Sigmoid colon (tissue), 7 donors: ENCODE data around the gene FGFR2. TPM values are rescaled to one million over a fixed set of nuclear protein-coding genes. Genes with fewer than 3 reads are reported as not detected.

ENCODE experiments used
- DNase-seq: peaks from one replicate; pipeline ENCODE4 v3.0.0-alpha.2; 2019
- H3K27ac ChIP-seq, 4 donors: fragments of 200-600 bp; sonication (generic); one replicate each; pipeline ENCODE4 v1.5.1; 2016 to 2019; ENCODE audit warnings: mild to moderate bottlenecking in 1 of 4
- H3K27me3 ChIP-seq, 3 donors: fragments of 200-600 bp; sonication (generic); one replicate each; pipeline ENCODE4 v1.5.1; 2019; ENCODE audit warnings: mild to moderate bottlenecking in 1 of 3
- H3K36me3 ChIP-seq, 4 donors: fragments of 200-600 bp; sonication (generic); one replicate each; pipeline ENCODE4 v1.5.1; 2016 to 2019
- H3K4me1 ChIP-seq, 4 donors: fragments of 200-600 bp; sonication (generic); one replicate each; pipeline ENCODE4 v1.5.1; 2017 to 2019
- H3K4me3 ChIP-seq, 4 donors: fragments of 200-600 bp; sonication (generic); one replicate each; pipeline ENCODE4 v1.5.1; 2017 to 2019; ENCODE audit warnings: mild to moderate bottlenecking in 2 of 4, moderate library complexity in 1 of 4
- H3K9me3 ChIP-seq, 4 donors: fragments of 200-600 bp in 3 of 4; sonication (generic) in 3 of 4; one replicate each; pipeline versions ENCODE4 v1.5.1 to v1.6.1; 2013 to 2019
- EP300 ChIP-seq, 4 donors: sonication (generic); formaldehyde crosslinking; IDR thresholded peaks; one replicate each; pipeline ENCODE4 v1.6.1; 2017; ENCODE audit warnings: antibody characterized with exemption in 4 of 4
- POLR2A ChIP-seq, 2 donors: fragments of 450-650 bp; IDR thresholded peaks; one replicate each; pipeline ENCODE4 v1.6.1; 2016; ENCODE audit warnings: antibody characterized with exemption in 2 of 2, mild to moderate bottlenecking in 2 of 2, moderate library complexity in 2 of 2
- POLR2AphosphoS5 ChIP-seq, 4 donors: sonication (generic); formaldehyde crosslinking; IDR thresholded peaks; one replicate each; pipeline ENCODE4 v1.6.1; 2017; ENCODE audit warnings: antibody characterized with exemption in 4 of 4
- WGBS, 2 donors: extraction: QIAGEN DNeasy Blood & Tissue Kit; methylation state at CpG; one replicate each; pipeline ENCODE4 v1.1.7; 2013; 5-methylcytosine and 5-hydroxymethylcytosine counted together
- intact Hi-C: fragments of 100-400 bp; cut with DNase I; formaldehyde crosslinking; loops from one replicate; pipeline ENCODE4 v1.15.1; 2023
- polyA plus RNA-seq, 3 donors: library from polyadenylated mRNA; stranded (reverse); fragments of 200-250 nt; gene quantifications; one replicate each; pipeline ENCODE4 v1.2.3, GENCODE V29; 2013
- total RNA-seq, 4 donors: library from RNA; depleted of rRNA; stranded (reverse); fragments of >200 nt; gene quantifications; one replicate each; pipeline ENCODE4 v1.1.0, GENCODE V29; 2016
- TF ChIP-seq, protein P1 (sequence below), 4 experiments: fragments of 450-650 bp in 3 of 4; fragments of 200-600 bp in 1 of 4; IDR thresholded peaks; one replicate each; pipeline ENCODE4 v1.5.1; 2016 to 2019; ENCODE audit warnings: antibody characterized with exemption in 4 of 4, mild to moderate bottlenecking in 3 of 4, moderate library complexity in 2 of 4
- donor health status: healthy with polysubstance abuse.
- donor health status: Bipolar disorder and iron deficiency.
- donor health status: healthy.

Gene FGFR2
- total and polyA plus RNA-seq, 7 donors: 5.1 to 143 (median 71.5) TPM

DNA sequence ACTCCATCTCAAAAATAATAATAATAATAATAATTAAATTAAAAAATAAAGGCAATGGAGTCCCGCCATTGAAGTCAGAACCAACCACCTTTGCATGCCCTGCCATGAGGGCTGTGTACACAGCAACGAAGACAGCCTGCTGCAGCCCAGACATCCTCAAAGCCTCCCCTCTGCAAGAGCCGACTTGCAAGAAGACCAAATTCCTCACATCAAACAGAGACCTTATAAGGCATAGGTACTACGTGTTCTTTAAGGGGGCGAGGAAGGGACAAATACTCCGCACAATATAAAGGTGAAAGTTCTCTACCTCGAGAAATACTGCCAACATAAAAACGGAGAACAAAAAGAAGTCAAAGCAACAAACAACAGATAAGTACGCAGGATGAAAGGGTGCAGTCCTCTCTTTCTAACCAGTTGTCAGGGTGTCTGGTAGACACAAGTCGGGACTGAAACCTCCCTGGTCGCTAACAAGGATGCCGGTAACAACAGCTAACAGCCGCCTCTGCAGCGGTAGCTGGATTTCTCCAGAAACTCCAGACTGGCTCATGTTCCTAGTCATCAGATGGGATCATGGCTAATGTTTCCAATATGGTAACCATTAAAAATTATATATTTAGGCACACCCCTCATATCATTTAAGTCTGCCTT is 23.6 kb downstream of the FGFR2 start:
- DNase-seq: no peak
- Histone ChIP-seq H3K9me3 (no peaks in the 10 kb centered on the region), H3K4me3 (peak overlapping the region in 1 of 4 donors; percentile 9), H3K27ac (peak overlapping the region; percentile 64 to 78 (median 74)), H3K27me3 (no peaks in the 10 kb centered on the region), H3K4me1 (peaks cover 0 to 90% (median 73%) of the 10 kb centered on the region in 4 donors), H3K36me3 (no peaks in the 10 kb centered on the region)
- WGBS, 2 donors: 91 to 94% methylated on average over 14 of the region's 14 CpGs
- TF ChIP-seq POLR2A (IDR thresholded peaks at IDR 0.05) (no peak), POLR2AphosphoS5 (IDR thresholded peaks at IDR 0.05) (peak in 2 of 4 donors; percentile 6 to 22), EP300 (IDR thresholded peaks at IDR 0.05) (peak in 1 of 4 donors; percentile 46)
- TF ChIP-seq, protein P1, sequence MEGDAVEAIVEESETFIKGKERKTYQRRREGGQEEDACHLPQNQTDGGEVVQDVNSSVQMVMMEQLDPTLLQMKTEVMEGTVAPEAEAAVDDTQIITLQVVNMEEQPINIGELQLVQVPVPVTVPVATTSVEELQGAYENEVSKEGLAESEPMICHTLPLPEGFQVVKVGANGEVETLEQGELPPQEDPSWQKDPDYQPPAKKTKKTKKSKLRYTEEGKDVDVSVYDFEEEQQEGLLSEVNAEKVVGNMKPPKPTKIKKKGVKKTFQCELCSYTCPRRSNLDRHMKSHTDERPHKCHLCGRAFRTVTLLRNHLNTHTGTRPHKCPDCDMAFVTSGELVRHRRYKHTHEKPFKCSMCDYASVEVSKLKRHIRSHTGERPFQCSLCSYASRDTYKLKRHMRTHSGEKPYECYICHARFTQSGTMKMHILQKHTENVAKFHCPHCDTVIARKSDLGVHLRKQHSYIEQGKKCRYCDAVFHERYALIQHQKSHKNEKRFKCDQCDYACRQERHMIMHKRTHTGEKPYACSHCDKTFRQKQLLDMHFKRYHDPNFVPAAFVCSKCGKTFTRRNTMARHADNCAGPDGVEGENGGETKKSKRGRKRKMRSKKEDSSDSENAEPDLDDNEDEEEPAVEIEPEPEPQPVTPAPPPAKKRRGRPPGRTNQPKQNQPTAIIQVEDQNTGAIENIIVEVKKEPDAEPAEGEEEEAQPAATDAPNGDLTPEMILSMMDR (IDR thresholded peaks at IDR 0.05): no peak
- intact Hi-C loops: no loop called here

DNA sequence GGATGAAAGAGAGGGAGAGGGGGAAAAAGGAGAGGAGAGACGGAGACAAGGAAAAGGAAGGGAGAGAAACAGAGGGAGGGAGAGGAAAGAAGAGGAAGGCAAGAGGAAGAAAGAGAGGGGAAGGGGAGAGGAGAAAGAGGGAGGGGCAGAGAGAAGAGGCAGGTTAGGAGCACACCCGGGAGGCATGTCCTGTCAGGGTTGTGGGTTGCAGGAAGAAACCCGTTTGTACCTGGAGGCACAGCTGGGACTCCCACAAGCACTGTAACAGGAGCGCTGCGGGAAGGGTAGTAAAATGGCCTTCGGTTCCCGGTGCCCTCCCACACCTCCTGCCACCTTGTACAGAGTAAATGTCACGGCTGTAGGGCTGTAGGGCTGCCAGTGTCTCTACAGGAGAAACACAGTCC is 24.7 kb downstream of the FGFR2 start:
- H3K9me3 ChIP-seq: no peaks in the 10 kb centered on the region
- no peaks in the 10 kb centered on the region for H3K27me3 ChIP-seq
- peak overlapping the region; percentile 64 to 78 (median 74) for H3K27ac ChIP-seq
- no peak for TF ChIP-seq EP300 (IDR thresholded peaks at IDR 0.05)
- no peak for TF ChIP-seq POLR2AphosphoS5 (IDR thresholded peaks at IDR 0.05)
- TF ChIP-seq POLR2A (IDR thresholded peaks at IDR 0.05): no peak
- DNase-seq: no peak
- H3K4me3 ChIP-seq: peak overlapping the region in 1 of 4 donors; percentile 15
- intact Hi-C loops: no loop called here
- peaks cover 0 to 82% (median 64%) of the 10 kb centered on the region in 4 donors for H3K4me1 ChIP-seq
- 63 to 67% methylated on average over 8 of the region's 8 CpGs for WGBS, 2 donors
- H3K36me3 ChIP-seq: no peaks in the 10 kb centered on the region

DNA sequence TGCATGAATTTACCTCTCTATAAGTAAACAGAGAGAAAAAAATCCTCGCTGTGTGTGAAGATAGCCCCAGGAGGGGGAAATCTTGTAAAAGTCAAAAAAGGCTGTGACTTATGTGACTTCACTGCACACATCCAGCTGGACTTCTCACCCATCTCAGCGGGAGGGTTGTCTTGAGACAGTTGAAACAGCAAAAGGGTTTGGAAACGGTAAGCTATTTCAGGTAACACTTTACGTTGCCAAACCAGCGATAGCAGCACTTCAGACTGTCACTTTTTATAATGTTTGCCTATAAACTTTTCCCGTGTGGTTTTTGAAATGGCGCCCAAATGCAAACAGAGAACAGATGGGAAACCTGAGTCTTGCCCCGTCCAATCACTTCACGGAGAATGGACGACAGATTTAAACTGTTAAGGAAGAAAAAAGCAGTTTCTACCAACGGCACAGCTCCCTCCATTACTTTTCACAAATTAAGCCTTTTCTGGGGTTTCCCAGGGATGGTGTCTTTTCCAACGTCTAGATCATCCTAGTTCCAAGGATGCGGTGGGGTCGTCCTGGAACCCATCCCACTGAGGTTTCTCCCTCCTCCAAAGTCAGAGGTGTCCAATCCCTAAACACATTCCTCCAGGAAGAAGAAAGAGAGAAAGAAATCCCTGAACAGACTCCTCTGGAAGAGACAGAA is 25.2 kb downstream of the FGFR2 start:
- intact Hi-C loops: no loop called here
- Histone ChIP-seq H3K4me3 (peak overlapping the region in 2 of 4 donors; percentile 15 to 17), H3K27ac (peak overlapping the region; percentile 64 to 78 (median 74)), H3K4me1 (peaks cover 0 to 82% (median 64%) of the 10 kb centered on the region in 4 donors), H3K9me3 (no peaks in the 10 kb centered on the region), H3K36me3 (no peaks in the 10 kb centered on the region), H3K27me3 (no peaks in the 10 kb centered on the region)
- WGBS, 2 donors: 10 to 56% methylated on average over 14 of the region's 14 CpGs
- DNase-seq: no peak
- peak; percentile 60 to 70 (median 66) for TF ChIP-seq POLR2AphosphoS5 (IDR thresholded peaks at IDR 0.05)
- TF ChIP-seq, protein P1 (IDR thresholded peaks at IDR 0.05): no peak
- TF ChIP-seq POLR2A (IDR thresholded peaks at IDR 0.05): no peak
- TF ChIP-seq EP300 (IDR thresholded peaks at IDR 0.05): peak in 2 of 4 donors; percentile 5 to 60

DNA sequence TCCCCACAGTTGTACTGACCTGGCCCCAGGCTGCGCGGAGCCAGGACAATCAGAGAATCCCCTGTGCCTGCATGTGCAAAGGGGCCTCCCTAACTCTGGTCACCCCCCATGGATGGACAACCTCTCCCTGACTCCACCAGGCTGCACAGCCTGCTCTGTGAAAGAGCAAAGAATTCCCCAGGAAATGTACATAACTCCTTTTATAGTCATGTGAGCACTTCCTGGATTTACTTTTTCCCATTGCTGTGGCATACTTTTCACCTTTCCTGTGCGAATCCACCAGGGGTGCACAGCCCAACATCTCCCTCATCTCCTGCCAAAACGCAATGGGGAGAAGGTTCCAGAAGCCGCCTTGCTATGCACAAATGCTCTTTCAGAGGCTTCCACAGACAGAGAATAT is 27.9 kb downstream of the FGFR2 start:
- Histone ChIP-seq H3K9me3 (no peaks in the 10 kb centered on the region), H3K4me3 (no peak overlapping the region), H3K36me3 (no peaks in the 10 kb centered on the region), H3K4me1 (peaks cover 0 to 74% (median 57%) of the 10 kb centered on the region in 4 donors), H3K27me3 (no peaks in the 10 kb centered on the region), H3K27ac (no peak overlapping the region)
- WGBS, 2 donors: 84% methylated on average over 5 of the region's 5 CpGs
- TF ChIP-seq, protein P1 (IDR thresholded peaks at IDR 0.05): no peak
- no peak for DNase-seq
- intact Hi-C loops: no loop called here

DNA sequence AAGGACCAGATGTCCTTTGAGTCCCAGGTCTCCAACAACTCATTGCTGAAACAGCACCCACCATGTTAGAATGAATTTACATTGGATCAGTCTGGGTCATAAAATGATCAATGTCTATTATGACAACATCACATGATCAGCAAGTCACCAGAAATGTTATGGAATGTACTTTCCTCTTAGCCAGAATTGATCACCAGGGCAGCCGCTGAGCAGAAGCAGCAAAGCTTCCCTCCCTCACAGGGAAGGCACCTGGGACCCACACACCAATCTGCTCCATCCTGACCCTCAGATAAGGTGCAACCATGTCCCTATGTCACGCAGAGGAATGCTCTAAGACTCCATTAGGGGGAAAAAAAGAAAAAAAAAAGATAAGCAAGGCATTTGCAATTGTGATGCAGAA is 30.0 kb downstream of the FGFR2 start:
- TF ChIP-seq, protein P1 (IDR thresholded peaks at IDR 0.05): no peak
- TF ChIP-seq POLR2AphosphoS5 (IDR thresholded peaks at IDR 0.05) (no peak), EP300 (IDR thresholded peaks at IDR 0.05) (no peak), POLR2A (IDR thresholded peaks at IDR 0.05) (no peak)
- Histone ChIP-seq H3K36me3 (peaks cover 0 to 11% (median 0%) of the 10 kb centered on the region in 4 donors), H3K27me3 (no peaks in the 10 kb centered on the region), H3K4me3 (no peak overlapping the region), H3K4me1 (peaks cover 0 to 54% (median 39%) of the 10 kb centered on the region in 4 donors), H3K9me3 (no peaks in the 10 kb centered on the region), H3K27ac (peak overlapping the region in 1 of 4 donors; percentile 9)
- intact Hi-C loops: no loop called here
- WGBS, 2 donors: 92 to 96% methylated on average over 2 of the region's 2 CpGs
- no peak for DNase-seq
